Measurements from ENCODE around the gene TET3.
A peak's percentile ranks its signal among the peaks of the same experiment; 100 is the strongest.

The TET3 gene

GRCh38 chr2:73947412-73948018 lies 37.2 kb upstream of the TET3 start:
- TF ChIP-seq, protein P1, sequence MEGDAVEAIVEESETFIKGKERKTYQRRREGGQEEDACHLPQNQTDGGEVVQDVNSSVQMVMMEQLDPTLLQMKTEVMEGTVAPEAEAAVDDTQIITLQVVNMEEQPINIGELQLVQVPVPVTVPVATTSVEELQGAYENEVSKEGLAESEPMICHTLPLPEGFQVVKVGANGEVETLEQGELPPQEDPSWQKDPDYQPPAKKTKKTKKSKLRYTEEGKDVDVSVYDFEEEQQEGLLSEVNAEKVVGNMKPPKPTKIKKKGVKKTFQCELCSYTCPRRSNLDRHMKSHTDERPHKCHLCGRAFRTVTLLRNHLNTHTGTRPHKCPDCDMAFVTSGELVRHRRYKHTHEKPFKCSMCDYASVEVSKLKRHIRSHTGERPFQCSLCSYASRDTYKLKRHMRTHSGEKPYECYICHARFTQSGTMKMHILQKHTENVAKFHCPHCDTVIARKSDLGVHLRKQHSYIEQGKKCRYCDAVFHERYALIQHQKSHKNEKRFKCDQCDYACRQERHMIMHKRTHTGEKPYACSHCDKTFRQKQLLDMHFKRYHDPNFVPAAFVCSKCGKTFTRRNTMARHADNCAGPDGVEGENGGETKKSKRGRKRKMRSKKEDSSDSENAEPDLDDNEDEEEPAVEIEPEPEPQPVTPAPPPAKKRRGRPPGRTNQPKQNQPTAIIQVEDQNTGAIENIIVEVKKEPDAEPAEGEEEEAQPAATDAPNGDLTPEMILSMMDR (IDR thresholded peaks at IDR 0.05; ENCODE audit: low read depth, low read length) = peak; percentile 15; the same call in 1 of the 2 replicates
- peak; percentile 43 for DNase-seq
- H3K36me3 ChIP-seq = peaks cover 85% of the 10 kb centered on the region
- H3K9me3 ChIP-seq (ENCODE audit: severe bottlenecking) = no peaks in the 10 kb centered on the region
- no peak overlapping the region for H3K27ac ChIP-seq
- H3K27me3 ChIP-seq (ENCODE audit: insufficient read depth, low read depth, severe bottlenecking) = no peaks in the 10 kb centered on the region
- H3K4me3 ChIP-seq (ENCODE audit: low read depth, low read length) = no peak overlapping the region

DNA sequence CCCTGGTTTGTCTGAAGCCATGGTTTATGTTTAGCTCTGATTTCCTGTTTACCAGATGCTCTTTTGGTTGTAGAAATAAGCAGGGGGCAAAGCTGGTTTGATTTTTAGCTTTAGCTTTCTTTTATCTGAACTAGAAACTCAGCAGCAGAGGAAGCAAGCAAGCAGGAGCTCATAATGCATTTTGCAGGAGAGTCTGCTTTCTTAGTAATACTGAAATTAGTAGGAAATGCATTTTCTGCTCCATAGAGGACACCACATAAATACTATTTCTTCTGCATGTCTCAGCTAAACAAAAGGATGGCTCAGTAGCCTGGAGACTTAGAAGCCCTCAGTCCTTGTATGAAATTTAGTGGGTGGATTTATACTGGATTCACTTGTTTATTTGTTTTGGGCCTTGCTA lies 34.9 kb upstream of the TET3 start:
- DNase-seq = no peak
- TF ChIP-seq, protein P1 (IDR thresholded peaks at IDR 0.05; ENCODE audit: low read depth, low read length) = no peak
- H3K36me3 ChIP-seq = peaks cover 94% of the 10 kb centered on the region
- no peaks in the 10 kb centered on the region for H3K9me3 ChIP-seq (ENCODE audit: severe bottlenecking)
- no peak overlapping the region for H3K27ac ChIP-seq
- H3K27me3 ChIP-seq (ENCODE audit: insufficient read depth, low read depth, severe bottlenecking) = no peaks in the 10 kb centered on the region
- no peak overlapping the region for H3K4me3 ChIP-seq (ENCODE audit: low read depth, low read length)

GRCh38 chr2:73952499-73953446 lies 31.9 kb upstream of the TET3 start:
- no peak overlapping the region for H3K4me3 ChIP-seq (ENCODE audit: low read depth, low read length)
- no peaks in the 10 kb centered on the region for H3K9me3 ChIP-seq (ENCODE audit: severe bottlenecking)
- TF ChIP-seq, protein P1 (IDR thresholded peaks at IDR 0.05; ENCODE audit: low read depth, low read length) = no peak
- H3K27ac ChIP-seq = no peak overlapping the region
- DNase-seq = no peak
- peaks cover 96% of the 10 kb centered on the region for H3K36me3 ChIP-seq
- no peaks in the 10 kb centered on the region for H3K27me3 ChIP-seq (ENCODE audit: insufficient read depth, low read depth, severe bottlenecking)

GRCh38 chr2:73956218-73956865 lies 28.4 kb upstream of the TET3 start:
- no peaks in the 10 kb centered on the region for H3K9me3 ChIP-seq (ENCODE audit: severe bottlenecking)
- H3K27me3 ChIP-seq (ENCODE audit: insufficient read depth, low read depth, severe bottlenecking) = no peaks in the 10 kb centered on the region
- no peak for DNase-seq
- peaks cover 83% of the 10 kb centered on the region for H3K36me3 ChIP-seq
- no peak overlapping the region for H3K27ac ChIP-seq
- H3K4me3 ChIP-seq (ENCODE audit: low read depth, low read length) = no peak overlapping the region
- TF ChIP-seq, protein P1 (IDR thresholded peaks at IDR 0.05; ENCODE audit: low read depth, low read length) = peak; percentile 22; the same call in 1 of the 2 replicates

- no peak overlapping the region for H3K27ac ChIP-seq
- no peak overlapping the region for H3K4me3 ChIP-seq (ENCODE audit: low read depth, low read length)
- TF ChIP-seq, protein P1 (IDR thresholded peaks at IDR 0.05; ENCODE audit: low read depth, low read length) = no peak
- no peaks in the 10 kb centered on the region for H3K9me3 ChIP-seq (ENCODE audit: severe bottlenecking)
- peaks cover 36% of the 10 kb centered on the region for H3K36me3 ChIP-seq
- no peak for DNase-seq
- H3K27me3 ChIP-seq (ENCODE audit: insufficient read depth, low read depth, severe bottlenecking) = no peaks in the 10 kb centered on the region
These were observed 23.4 kb upstream of the TET3 start for GRCh38 chr2:73961274-73961673.
